Measurements from ENCODE around the gene SEH1L. TPM values are rescaled to one million over a fixed set of nuclear protein-coding genes. Genes with fewer than 3 reads are reported as not detected.

Gene SEH1L
- total RNA-seq, 1 experiment from 2014 or later: 98.3 TPM

- H4K20me1 ChIP-seq (ENCODE audit: insufficient read depth): peaks cover 39% of the 10 kb centered on the region
- ChIA-PET POLR2A (ENCODE audit: unreplicated experiment) (no interaction called here), CTCF (no interaction called here)
- no peaks in the 10 kb centered on the region for H3K9me3 ChIP-seq (ENCODE audit: insufficient read depth, low read depth)
- peaks cover 46% of the 10 kb centered on the region for H3K79me2 ChIP-seq (ENCODE audit: low read depth)
- H3K36me3 ChIP-seq (ENCODE audit: low read depth): peaks cover 39% of the 10 kb centered on the region
- H3K4me2 ChIP-seq: no peak overlapping the region
- H3F3A ChIP-seq (ENCODE audit: insufficient read depth, low read depth): peaks cover 12% of the 10 kb centered on the region
- DNase-seq: no peak
- H3K9me2 ChIP-seq (ENCODE audit: insufficient read depth): no peaks in the 10 kb centered on the region
- no peak overlapping the region for H2AFZ ChIP-seq
- no peak overlapping the region for H3K4me3 ChIP-seq
- intact Hi-C loops (cut with micrococcal nuclease; ENCODE audit: unreplicated experiment): no loop called here
- TF ChIP-seq CTCF (conservative IDR thresholded peaks at IDR 0.05) (no peak), EZH2 (IDR thresholded peaks at IDR 0.05; ENCODE audit: low read depth) (no peak)
- H3K4me1 ChIP-seq (replicated peaks; ENCODE audit: insufficient read depth): no peaks in the 10 kb centered on the region
- BruUV-seq (replicated peaks): no TSS peak
- H3K27ac ChIP-seq: no peak overlapping the region
- H3K27me3 ChIP-seq (ENCODE audit: insufficient read depth, low read depth): no peaks in the 10 kb centered on the region
These were observed 10.7 kb downstream of the SEH1L start for GRCh38 chr18:12958478-12958877.

GRCh38 chr18:12960395-12960794 is 12.6 kb downstream of the SEH1L start:
- H3K36me3 ChIP-seq (ENCODE audit: low read depth): peaks cover 41% of the 10 kb centered on the region
- no peaks in the 10 kb centered on the region for H3K4me1 ChIP-seq (replicated peaks; ENCODE audit: insufficient read depth)
- no peaks in the 10 kb centered on the region for H3K9me3 ChIP-seq (ENCODE audit: insufficient read depth, low read depth)
- no peak overlapping the region for H3K4me3 ChIP-seq
- H2AFZ ChIP-seq: no peak overlapping the region
- ChIA-PET CTCF (no interaction called here), POLR2A (ENCODE audit: unreplicated experiment) (no interaction called here)
- H4K20me1 ChIP-seq (ENCODE audit: insufficient read depth): peaks cover 31% of the 10 kb centered on the region
- H3K9me2 ChIP-seq (ENCODE audit: insufficient read depth): no peaks in the 10 kb centered on the region
- no TSS peak for BruUV-seq (replicated peaks)
- H3K79me2 ChIP-seq (ENCODE audit: low read depth): peaks cover 43% of the 10 kb centered on the region
- DNase-seq: no peak
- H3K4me2 ChIP-seq: no peak overlapping the region
- H3F3A ChIP-seq (ENCODE audit: insufficient read depth, low read depth): peaks cover 10% of the 10 kb centered on the region; the same call in 1 of the 2 replicates
- intact Hi-C loops (cut with micrococcal nuclease; ENCODE audit: unreplicated experiment): no loop called here
- TF ChIP-seq CTCF (conservative IDR thresholded peaks at IDR 0.05): no peak
- TF ChIP-seq EZH2 (IDR thresholded peaks at IDR 0.05; ENCODE audit: low read depth): no peak
- H3K27ac ChIP-seq: no peak overlapping the region
- H3K27me3 ChIP-seq (ENCODE audit: insufficient read depth, low read depth): no peaks in the 10 kb centered on the region

- peaks cover 31% of the 10 kb centered on the region for H4K20me1 ChIP-seq (ENCODE audit: insufficient read depth)
- H2AFZ ChIP-seq: no peak overlapping the region
- H3K4me2 ChIP-seq: no peak overlapping the region
- intact Hi-C loops (cut with micrococcal nuclease; ENCODE audit: unreplicated experiment): no loop called here
- H3K27me3 ChIP-seq (ENCODE audit: insufficient read depth, low read depth): no peaks in the 10 kb centered on the region
- H3K36me3 ChIP-seq (ENCODE audit: low read depth): peaks cover 41% of the 10 kb centered on the region
- H3F3A ChIP-seq (ENCODE audit: insufficient read depth, low read depth): peaks cover 9% of the 10 kb centered on the region; the same call in 1 of the 2 replicates
- H3K9me3 ChIP-seq (ENCODE audit: insufficient read depth, low read depth): no peaks in the 10 kb centered on the region
- TF ChIP-seq EZH2 (IDR thresholded peaks at IDR 0.05; ENCODE audit: low read depth) (no peak), CTCF (conservative IDR thresholded peaks at IDR 0.05) (no peak)
- no peaks in the 10 kb centered on the region for H3K9me2 ChIP-seq (ENCODE audit: insufficient read depth)
- H3K79me2 ChIP-seq (ENCODE audit: low read depth): peaks cover 43% of the 10 kb centered on the region
- POLR2A ChIA-PET (ENCODE audit: unreplicated experiment): interaction anchor here (0.6 kb wide), 1 partner anchor 267 kb away, joined by 3 read pairs; no protein-coding TSS in a partner anchor
- no peak for DNase-seq
- BruUV-seq (replicated peaks): no TSS peak
- H3K4me3 ChIP-seq: no peak overlapping the region
- H3K4me1 ChIP-seq (replicated peaks; ENCODE audit: insufficient read depth): no peaks in the 10 kb centered on the region
- no peak overlapping the region for H3K27ac ChIP-seq
- CTCF ChIA-PET: no interaction called here
These were observed 13.1 kb downstream of the SEH1L start for GRCh38 chr18:12960853-12961397.

Data from PC-9 (cell line).